Measurements from ENCODE around the gene EPG5.

Gene EPG5

DNA sequence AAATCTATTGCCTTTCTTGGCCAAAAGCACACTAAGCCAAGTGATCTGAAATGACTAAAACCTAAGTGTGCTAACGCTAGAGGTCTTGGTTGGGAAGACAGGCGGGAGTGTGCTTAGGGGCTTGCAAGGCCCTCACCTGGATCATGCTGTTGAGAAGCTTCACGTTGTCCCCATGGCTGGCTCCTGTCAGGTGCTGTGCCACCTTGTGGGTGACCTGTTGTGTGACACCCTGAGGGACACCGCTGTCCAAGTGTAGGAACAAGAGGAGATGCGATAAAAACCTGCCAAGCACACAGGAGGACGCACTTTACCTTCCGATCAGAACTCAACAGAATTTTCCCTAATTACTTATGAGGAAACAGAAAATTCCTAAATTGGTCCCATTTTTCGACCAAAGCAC, 50.8 kb downstream of the EPG5 start:
- DNase-seq: no peak

DNA sequence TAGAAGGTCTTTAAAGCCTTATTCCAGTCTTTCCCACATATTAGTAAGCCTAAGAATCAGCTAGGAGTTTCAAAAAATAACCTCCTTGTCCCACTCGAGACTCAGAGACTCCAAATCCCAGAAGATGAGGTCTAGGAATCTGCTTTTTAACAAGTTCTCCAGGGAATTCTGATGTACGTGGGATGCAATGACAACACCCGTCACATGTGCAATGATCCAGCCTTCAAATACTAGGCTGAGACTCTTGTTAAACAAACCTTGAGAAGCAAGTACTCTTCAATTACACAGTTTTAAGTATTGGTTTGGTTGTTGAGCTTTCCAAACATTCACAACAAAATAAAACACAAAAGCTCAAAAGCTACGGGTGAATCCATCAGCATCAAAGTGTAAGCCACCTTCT, 53.9 kb downstream of the EPG5 start:
- no peak for DNase-seq

DNA sequence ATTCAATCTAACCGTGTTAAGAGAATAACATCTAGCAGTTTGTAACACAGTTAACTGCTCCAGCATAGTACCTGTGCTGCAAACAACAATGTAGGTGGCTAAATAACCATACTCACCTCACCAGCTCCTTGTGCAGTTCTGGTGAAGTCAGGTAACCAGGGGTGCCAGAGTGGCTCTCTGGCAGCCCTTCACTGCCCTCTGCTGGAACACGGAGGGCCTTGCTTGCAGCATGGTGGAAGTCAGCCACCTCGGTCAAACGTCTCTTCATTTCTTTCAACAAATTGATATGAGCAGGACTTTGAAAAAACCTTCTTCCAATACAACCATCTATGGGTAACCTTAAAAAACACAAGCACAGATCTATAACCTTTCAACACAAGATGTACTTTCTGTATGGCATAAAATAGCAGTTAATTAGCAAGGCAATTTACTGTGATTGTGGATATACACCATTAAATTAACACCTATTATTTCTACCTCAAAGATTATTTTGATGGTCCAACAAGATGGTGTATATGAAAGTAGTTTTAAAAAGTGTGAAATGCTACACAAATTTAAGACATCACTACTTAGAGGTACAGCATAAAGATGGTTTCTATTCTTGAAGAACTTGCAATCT, 56.6 kb downstream of the EPG5 start:
- peak; percentile 46 for DNase-seq

DNA sequence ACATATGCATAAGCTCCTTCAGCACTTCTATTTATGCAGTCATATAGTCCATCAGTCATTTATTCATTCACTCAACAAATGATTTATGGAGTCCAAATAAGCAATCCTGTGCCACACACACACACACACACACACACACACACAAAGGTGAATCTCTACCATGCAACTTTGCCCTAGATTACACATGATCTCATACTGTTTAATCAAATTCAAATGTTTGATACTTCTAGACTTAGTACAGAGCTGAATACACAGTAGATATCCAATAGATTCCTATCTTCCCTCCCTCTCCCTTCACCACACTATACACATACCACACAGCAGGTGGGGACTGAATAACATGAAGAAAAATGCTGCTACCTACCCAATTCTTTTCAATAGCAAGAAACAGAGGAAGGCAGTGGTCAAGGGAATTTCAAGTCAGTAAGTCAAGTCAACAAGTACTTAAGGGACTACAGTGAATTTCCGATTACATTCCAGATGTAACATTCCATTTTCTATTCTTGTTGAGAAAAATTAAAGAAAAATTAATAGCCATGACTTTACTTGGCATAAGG, 65.4 kb downstream of the EPG5 start:
- DNase-seq: no peak

DNA sequence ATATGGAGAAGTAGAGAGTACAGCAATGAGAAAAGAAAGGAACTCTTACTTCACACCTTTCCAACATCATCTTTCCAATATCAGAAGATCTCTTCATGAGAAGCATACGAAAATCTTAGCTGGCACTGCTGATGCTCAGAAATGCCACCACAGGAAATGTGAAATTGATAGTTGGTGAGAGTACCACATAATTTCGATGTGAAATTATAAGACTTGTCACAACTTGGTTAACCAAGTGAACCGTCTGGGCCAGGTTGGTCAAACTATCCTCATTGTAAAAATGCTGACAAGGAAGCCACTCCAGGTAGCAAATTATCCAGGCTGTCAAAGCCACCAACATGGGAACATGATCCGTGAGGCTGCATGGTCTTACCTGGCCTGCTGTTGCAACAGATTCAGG, 66.5 kb downstream of the EPG5 start:
- no peak for DNase-seq

DNA sequence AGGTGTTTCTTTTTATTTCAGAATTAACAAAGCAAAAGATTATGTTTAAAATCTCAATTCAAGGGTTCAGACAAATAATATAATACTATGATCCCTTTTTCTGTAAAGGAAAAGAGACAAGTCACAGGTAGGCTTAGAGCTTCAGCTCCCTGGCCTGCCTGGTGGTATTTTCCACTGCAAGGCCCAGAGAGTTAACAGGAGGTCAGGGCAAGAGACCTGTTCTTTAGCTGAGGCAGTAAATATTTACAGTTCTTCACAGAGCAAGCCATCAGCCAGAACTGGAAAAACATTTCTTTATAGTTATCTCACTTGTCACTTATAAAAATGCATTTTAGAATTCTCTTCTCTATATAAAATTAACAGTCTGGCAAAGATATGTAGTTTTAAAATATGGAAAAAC, 70.1 kb downstream of the EPG5 start:
- DNase-seq: no peak

DNA sequence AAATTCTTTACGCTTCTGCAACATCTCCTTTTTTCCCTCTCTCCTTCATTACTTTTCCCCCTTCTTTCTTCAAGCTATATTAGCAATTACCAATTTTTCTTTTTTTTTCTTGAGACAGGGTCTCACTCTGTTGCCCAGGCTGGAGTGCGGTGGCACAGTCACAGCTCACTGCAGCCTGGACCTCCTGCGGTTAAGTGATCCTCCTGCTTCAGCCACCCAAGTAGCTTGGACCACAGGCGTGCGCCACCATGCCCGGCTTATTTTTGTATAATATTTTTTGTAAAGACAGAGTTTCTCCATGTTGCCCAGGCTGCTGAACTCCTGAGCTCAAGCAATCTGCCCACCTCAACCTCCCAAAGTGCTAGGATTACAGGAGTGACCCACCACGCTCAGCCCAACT, 70.7 kb downstream of the EPG5 start:
- no peak for DNase-seq

DNA sequence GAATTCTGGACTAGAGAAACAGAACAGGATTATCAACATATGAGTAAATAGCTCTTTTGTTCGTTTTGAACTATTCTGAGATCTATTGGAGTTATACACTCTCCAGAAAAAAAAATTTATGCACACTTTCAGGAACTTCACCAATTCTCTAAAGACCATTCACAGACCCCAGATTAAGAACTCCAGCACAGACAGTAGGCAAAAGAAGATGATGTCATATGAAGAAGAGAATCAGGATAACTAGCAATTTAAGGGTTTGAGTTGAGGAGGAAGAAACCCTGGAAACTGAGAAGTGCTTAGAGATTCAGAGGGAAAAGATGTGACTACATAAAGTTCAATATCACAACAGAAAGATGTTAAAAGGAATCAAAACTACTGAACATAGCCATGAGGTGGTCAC, 71.8 kb downstream of the EPG5 start:
- no peak for DNase-seq

DNA sequence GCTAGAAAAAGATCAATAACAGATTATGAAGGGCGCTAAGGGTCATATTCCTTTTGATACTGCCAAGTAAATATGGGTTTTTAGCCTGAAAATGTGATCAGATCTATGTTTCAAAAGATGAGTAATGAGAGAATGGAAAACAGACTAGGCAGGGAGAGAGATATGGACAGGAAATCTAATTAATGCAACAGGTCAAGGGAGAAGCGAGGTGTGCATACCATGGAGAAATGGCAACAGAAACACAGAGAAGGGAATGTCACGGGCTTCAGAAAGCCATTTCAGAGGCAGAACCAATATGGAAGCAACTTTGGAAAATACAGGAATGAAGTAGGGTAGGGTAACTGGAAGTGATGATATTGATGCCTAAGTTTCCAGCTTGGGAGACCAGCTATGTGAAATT, 72.3 kb downstream of the EPG5 start:
- DNase-seq: no peak

DNA sequence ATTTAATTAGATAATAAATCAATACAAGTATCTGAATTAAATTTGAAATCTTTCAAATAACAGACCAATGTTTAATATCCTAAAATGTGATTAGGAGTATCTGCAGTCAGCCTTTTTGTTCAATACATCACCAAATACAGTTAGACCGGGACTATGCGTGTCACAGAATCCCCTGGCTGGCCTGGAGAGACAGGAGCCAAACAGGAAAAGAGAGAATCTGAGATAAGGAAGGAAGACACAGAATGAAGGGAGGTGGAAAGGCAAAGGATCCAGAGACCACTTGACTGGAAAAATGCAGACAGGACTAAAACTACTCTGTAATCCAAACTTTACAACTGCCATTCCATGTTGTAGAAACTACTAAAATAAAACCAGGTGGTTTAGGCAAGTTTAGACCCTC, 75.3 kb downstream of the EPG5 start:
- no peak for DNase-seq

DNA sequence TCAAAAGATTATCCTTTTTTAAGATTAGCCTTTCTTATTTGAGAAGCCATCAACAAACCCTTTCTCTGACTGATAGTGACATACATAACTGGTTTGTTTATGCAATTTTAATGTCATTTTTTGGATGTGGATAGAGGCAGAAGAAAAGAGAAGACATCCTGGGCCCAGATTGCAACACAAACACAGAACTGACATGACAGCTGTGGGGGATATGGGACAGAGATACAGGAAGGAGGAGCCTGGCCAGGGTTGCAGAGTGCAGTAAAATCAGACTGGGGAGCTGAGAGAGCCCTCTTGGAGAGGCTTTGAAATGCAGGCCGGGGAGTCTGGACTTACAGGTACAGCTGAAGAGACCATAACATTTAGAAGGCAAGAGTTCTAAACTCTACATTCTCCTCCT, 76.5 kb downstream of the EPG5 start:
- no peak for DNase-seq

DNA sequence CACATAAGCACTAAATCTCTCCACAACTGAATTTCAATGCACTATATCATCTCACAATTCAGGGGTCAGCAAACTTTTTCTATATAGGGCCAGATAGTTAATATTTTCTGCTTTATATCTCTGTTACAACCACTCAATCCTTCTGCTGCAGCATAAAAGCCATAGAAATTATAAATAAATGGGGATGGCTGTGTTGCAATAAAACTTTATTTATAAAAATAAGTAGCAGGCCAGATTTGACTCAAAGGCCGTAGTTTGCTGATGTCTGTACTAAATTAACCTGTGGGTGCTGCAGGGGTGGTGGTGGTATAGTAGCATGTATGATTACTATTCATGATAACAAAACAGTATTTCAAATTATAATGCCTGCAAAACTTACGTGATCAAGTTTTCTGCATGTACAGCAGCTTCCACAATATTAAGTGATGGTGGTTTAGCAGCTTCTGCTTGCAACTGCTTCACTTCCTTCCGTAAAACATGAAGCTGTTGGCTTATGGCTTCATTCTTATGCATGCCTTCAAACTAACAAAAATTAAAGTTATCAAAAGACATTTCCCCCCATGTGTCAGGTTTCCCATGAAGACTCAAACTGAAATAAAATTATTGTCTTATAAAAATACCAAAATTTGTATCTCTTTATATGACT, 77.6 kb downstream of the EPG5 start:
- DNase-seq: no peak

DNA sequence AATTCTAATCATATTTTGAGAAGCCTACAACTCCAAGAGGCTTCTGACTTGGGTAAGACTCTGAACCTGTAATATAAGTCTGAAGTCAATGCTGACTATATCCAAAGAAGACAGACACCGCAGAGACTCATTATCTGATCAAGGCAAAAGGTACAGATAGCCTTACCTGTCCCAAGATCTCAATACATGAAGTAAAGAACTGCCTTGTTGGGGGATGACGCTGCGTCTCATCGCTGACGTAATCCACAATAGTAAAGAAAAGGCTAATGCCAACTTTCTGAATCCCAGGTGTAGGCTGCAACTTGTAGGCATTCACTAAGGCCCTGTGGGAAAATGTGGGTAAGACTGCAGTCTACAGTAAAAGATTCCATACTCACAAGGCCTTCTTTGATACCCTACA, 79.5 kb downstream of the EPG5 start:
- DNase-seq: no peak

DNA sequence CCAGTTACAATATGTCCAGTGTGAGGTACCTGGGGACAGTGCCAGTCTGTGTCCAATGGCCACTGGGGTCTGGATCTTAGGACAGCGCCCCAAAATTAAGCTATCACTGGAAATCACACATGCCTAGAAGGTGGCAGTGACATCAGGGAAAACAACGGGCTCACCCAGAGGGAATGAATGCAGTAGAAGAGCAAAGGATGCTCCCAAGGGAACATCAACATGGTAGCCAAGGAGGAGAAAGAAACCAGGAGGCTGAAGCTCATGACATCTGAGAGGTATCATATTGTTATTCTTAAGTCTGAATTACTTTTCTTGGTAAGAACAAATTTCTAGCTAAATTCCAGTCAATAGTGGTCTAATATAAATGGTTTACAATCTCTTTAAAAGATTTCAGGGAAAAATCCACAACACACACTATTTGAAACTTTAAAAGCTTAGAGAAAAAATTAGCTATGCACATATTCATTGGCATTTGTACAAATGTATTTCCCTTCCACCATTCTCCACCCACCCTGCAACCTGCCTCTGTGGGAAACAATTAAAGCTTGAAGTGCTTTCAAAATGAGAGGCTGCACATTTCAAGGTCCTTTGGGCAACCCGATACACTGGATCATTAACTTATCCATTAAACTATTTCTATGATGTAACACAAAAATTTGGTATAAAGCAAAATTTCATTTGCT, 86.1 kb downstream of the EPG5 start:
- DNase-seq: no peak

DNA sequence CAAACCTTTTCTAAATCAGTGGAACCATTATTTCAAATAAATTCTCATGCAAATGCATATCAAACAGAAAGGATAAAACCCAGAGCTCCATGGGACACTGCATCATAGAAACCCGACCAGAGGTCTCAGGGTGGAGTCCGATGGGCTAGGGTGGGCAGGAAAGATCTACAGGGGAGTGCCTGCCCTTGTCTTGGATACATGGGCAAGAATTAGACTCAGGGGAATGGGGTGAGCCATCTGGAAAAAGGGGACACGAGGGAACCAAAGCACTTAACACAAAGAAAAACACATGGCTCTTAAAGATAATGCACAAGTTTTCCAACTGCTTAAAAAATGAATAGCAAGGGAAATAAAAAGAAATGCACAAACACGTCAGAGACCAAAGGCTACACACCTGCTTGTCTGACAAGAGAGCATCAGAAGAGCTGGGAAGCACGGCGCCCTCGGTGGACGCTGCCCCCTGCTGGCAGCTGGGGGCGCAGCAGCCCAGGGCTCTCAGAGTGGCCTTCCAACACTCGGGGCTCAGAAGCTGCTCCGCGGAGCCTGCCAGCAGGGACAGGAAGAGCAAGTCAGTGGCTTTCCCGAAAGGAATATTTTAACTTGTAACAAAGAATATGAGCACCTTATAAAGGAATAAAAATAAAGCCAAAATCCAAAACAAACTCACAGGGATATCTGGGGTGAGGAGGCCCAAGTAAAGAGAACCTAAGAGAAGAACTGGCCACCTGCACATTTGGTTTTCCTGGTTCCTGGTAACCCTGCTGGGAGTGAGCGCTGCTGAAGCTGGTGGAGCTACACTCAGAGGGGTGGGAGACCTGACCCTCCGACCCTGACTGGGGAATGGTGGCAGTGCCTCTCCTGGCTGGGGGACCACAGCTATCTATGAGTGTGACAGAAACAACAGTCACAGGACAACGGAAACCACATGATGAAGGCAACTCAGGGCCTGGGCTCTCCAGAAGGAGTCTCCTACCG, 87.2 kb downstream of the EPG5 start:
- DNase-seq: peak; percentile 80

DNA sequence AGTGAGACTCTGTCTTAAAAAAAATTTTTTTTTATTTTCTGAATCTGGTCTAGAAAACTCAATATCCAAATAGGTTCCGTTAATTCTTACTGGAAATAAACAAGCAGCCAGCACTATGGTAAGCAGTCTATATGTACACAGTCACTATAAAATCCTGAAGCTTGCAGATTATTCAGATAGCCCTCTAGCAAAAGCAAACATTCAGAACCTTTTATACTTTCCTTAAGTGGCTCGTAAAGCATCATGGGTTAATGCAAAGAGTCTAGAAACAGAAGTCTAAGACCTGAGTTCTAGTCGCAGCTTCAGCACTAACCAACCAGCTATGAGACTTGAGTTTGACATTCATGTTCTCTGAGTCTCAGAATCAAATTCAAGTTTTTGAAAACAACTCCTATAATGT, 89.7 kb downstream of the EPG5 start:
- DNase-seq: no peak

DNA sequence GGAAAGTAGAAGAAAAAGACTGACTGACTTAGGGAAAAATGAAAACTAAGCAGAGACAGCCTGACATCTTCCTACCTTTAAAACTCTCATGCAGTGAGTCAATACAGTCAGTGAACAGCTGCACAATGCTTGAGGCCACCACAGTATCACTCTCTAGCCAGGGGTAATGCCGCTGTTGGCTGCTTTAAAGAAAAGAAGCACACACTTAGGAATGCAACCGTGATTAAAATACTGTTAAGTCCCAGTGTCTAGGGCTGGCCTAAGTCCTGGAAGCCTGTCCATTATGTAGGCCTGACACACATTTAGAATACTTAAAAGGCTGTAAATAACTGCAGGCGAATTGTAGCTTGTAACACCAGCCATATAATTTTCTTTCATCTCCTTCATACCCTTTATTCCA, 91.0 kb downstream of the EPG5 start:
- no peak for DNase-seq

DNA sequence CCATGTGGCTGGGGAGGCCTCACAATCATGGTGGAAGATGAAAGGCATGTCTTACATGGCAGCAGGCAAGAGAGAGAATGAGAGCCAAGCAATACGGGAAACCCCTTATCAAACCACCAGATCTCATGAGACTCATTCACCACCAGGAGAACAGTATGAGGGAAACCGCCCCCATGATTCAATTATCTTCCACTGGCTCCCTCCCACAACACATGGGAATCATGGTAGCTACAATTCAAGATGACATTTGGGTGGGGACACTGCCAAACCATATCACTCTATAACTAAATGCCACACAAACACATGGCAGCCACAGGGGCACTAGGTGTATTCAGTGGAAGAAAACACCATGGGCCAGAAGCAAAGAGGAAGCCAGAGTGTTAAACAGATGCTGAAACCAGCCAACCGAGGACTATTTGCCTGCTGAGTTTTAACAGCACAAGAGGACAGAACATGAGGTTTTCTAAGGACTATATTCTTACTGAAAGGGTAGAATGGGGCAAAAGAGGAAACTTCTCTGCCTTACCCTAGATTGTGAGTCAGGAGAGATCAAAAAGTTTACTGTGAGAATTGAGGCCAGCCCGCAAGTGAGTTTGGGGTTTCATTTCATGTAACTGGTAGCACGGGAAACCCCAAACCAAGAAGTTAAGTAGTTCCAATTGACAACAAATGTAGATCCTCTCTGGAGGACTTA, 92.5 kb downstream of the EPG5 start:
- peak; percentile 45 for DNase-seq

DNA sequence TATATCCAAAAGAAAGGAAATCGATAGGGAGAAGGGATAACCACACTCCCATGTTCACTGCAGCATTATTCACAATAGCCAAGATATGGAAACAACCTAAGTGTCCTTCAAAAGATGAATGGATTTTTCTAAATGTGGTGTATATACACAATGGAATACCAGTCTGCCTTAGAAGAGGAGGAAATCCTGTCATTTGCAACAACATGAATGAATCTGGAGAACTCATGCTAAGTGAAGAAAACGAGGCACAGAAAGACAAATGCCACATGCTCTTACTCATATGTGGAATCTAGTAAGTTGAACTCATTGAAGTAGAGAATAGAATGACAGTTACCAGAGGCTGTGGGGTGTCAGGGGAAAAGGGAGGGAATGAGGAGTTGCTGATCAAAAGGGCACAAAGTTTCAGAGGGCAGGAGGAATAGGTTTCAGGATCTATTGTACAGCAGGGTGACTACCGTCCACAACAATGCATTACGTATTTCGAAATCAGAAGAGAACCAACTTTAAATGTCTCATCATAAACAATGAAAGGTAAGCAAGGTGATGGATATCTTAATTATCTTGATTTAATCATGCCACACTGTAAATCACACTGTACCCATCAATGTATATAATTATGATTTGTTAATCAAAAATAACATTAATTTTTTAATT, 95.6 kb downstream of the EPG5 start:
- no peak for DNase-seq

DNA sequence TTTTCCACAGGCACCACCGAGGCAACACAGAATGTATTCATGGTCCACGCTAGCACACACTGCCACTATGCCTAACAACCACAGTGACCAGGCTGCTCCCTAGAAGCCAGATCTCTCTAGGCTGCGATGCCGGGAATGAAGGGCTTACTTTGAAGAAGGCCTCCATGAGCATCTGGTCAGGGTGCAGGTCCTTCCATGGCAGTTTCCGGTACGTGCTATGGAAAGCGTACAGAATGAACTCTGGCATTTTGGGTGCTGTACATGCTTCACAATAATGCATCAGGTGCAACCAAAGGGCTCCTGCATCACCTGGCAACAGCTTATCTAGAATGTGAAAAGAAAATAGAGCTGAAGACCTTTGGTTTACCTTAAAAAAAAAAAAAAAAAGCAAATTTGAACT, 96.7 kb downstream of the EPG5 start:
- no peak for DNase-seq

DNA sequence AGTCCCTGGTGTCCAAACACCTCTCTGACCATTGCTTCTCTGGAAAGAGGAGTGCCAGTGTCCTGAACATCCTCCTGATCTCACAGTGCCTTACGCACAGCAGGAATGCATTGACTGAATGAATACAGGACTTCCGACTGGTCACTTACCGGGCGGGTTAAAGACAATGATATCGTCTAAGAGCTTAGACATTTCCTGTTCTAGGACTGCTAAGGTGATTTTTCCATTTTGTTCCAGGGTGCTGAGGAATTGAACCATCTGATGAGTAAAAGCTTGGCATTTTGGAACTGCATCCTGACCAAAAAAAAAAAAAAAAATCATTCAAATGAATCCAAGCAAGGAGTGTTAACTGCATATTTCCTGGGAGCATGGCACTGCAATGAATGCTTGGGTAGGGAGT, 101.7 kb downstream of the EPG5 start:
- no peak for DNase-seq

DNA sequence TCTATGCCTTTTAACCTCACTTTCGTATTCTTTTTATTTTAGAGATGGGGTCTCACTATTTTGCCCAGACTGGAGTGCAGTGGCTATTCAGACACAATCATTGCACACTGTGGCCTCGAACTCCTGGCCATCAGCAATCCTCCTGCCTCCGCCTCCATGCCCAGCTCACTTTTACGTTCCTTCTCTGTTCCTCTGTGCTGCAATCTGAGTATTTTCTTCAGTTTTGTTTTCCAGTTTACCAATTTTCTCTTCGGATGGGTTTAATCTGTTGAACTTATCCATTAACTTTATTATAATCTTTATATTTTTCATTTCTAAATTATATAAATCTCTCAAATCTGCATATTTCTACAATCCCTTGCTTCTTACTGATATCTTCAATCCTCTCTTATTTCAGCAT, 103.0 kb downstream of the EPG5 start:
- DNase-seq: no peak

All from activated CD4-positive, CD25-positive, alpha-beta regulatory T cell treated with anti-CD3 and anti-CD28 coated beads, Interleukin-2, amount 50 U/mL, for 72 hours (primary cell).